Fibroblast of lung (primary cell): ENCODE measurements around the gene CILP. TPM values are rescaled to one million over a fixed set of nuclear protein-coding genes. Genes with fewer than 3 reads are reported as not detected.

Experiments
- DNase-seq, 2 donors: peaks; one replicate each; pipeline versions ENCODE4 v3.0.0 to v3.0.0-alpha.2; 2010; ENCODE audit warnings: low read depth in 2 of 2
- H2AFZ ChIP-seq: 2 replicates; pipeline ENCODE4 v1.5.1; 2012; ENCODE audit warnings: low read length, control low read depth, inconsistent platforms
- H3K27ac ChIP-seq: 2 replicates; pipeline ENCODE4 v1.5.1; 2011; ENCODE audit warnings: low read length, control low read depth; ENCODE audit not compliant: insufficient read depth
- H3K27me3 ChIP-seq: 2 replicates; pipeline ENCODE4 v1.5.1; 2011; ENCODE audit warnings: mild to moderate bottlenecking, low read length; ENCODE audit not compliant: control insufficient read depth, insufficient read depth
- H3K36me3 ChIP-seq: 2 replicates; pipeline ENCODE4 v1.5.1; 2011; ENCODE audit warnings: low read length; ENCODE audit not compliant: control insufficient read depth, insufficient read depth
- H3K4me1 ChIP-seq: 2 replicates; pipeline ENCODE4 v1.5.1; 2011; ENCODE audit warnings: low read length; ENCODE audit not compliant: control insufficient read depth, insufficient read depth; ENCODE audit errors: extremely low read depth
- H3K4me2 ChIP-seq: 2 replicates; pipeline ENCODE4 v1.5.1; 2011; ENCODE audit warnings: low read length, control low read depth; ENCODE audit not compliant: insufficient read depth; ENCODE audit errors: extremely low read depth
- H3K4me3 ChIP-seq, 4 experiments: fragments of 200-600 bp in 1 of 4; sonication (generic) in 1 of 4; replicated peaks in 1 of 4; 2 replicates each; pipeline ENCODE4 v1.5.1; 2011 to 2016; ENCODE audit warnings: low read length in 4 of 4, low read depth in 3 of 4, mild to moderate bottlenecking in 3 of 4, control low read depth in 2 of 4, inconsistent platforms in 1 of 4, mixed read lengths in 1 of 4; ENCODE audit not compliant: insufficient read depth in 1 of 4; ENCODE audit errors: control extremely low read depth in 1 of 4
- H3K79me2 ChIP-seq: 2 replicates; pipeline ENCODE4 v1.5.1; 2012; ENCODE audit warnings: mild to moderate bottlenecking, low read length, inconsistent platforms; ENCODE audit not compliant: control insufficient read depth, insufficient read depth
- H3K9ac ChIP-seq: 2 replicates; pipeline ENCODE4 v1.5.1; 2011; ENCODE audit warnings: mild to moderate bottlenecking, low read length, control low read depth; ENCODE audit not compliant: insufficient read depth
- H3K9me3 ChIP-seq: 2 replicates; pipeline ENCODE4 v1.5.1; 2012; ENCODE audit warnings: low read depth, low read length; ENCODE audit not compliant: control insufficient read depth, insufficient read depth
- H4K20me1 ChIP-seq: 2 replicates; pipeline ENCODE4 v1.5.1; 2011; ENCODE audit warnings: low read length; ENCODE audit not compliant: control insufficient read depth, insufficient read depth; ENCODE audit errors: extremely low read depth
- EZH2 ChIP-seq: IDR thresholded peaks from 2 replicates; pipeline ENCODE4 v1.5.1; 2012; ENCODE audit warnings: low read length, control low read depth, mild to moderate bottlenecking; ENCODE audit errors: missing control alignments
- polyA plus RNA-seq, 2 donors: library from polyadenylated mRNA; depleted of rRNA in 1 of 2; stranded (reverse) in 1 of 2; unstranded in 1 of 2; fragments of >200 nt; gene quantifications; 2 replicates each; pipeline ENCODE4 v1.2.1, GENCODE V29; 2011 to 2012; ENCODE audit warnings: missing spikeins in 1 of 2
- total RNA-seq: library from RNA; depleted of rRNA; stranded (reverse); fragments of >200 nt; gene quantifications from 2 replicates; pipeline ENCODE4 v1.2.1, GENCODE V29; 2014
- TF ChIP-seq, protein P1 (sequence below), 2 donors: IDR thresholded peaks in 1 of 2; conservative IDR thresholded peaks in 1 of 2; 1 replicate in 1 of 2; 2 replicates in 1 of 2; pipeline ENCODE4 v1.5.1; 2011 to 2012; ENCODE audit warnings: low read length in 2 of 2, control low read depth in 1 of 2, inconsistent platforms in 1 of 2, low read depth in 1 of 2, mild to moderate bottlenecking in 1 of 2

Gene CILP
- total and polyA plus RNA-seq, 2 donors (not counting 1 experiment from before 2014, with no cell fraction given): 0.06 to 0.17 TPM

DNA sequence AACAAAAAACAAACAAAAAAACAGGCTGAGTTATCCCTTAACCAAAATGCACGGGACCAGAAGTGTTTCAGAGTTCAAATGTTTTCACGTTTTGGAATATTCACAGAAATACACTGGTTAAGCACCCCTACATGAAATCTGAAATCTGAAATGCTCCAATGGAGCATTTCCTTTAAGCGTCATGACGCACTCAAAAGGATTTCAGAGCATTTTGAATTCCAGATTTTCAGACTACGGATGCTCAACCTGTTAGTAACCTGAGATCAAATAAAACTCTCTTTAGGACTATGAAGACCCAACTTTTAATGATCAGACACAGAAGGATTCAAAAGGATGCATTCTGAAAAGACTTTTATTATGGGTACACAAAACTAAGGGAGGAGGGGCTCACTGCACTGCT lies 35.8 kb downstream of the CILP start:
- H3K4me2 ChIP-seq: no peak overlapping the region
- no peaks in the 10 kb centered on the region for H3K9me3 ChIP-seq
- H3K27ac ChIP-seq: no peak overlapping the region
- H3K9ac ChIP-seq: no peak overlapping the region
- no peak for TF ChIP-seq EZH2
- TF ChIP-seq, protein P1, sequence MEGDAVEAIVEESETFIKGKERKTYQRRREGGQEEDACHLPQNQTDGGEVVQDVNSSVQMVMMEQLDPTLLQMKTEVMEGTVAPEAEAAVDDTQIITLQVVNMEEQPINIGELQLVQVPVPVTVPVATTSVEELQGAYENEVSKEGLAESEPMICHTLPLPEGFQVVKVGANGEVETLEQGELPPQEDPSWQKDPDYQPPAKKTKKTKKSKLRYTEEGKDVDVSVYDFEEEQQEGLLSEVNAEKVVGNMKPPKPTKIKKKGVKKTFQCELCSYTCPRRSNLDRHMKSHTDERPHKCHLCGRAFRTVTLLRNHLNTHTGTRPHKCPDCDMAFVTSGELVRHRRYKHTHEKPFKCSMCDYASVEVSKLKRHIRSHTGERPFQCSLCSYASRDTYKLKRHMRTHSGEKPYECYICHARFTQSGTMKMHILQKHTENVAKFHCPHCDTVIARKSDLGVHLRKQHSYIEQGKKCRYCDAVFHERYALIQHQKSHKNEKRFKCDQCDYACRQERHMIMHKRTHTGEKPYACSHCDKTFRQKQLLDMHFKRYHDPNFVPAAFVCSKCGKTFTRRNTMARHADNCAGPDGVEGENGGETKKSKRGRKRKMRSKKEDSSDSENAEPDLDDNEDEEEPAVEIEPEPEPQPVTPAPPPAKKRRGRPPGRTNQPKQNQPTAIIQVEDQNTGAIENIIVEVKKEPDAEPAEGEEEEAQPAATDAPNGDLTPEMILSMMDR (conservative IDR thresholded peaks at IDR 0.05 in 1 of 2, IDR thresholded peaks at IDR 0.05 in 1 of 2; ENCODE audit: low read depth in 1 of 2, low read length in 2 of 2): no peak
- no peak overlapping the region for H2AFZ ChIP-seq
- no peaks in the 10 kb centered on the region for H3K27me3 ChIP-seq
- no peaks in the 10 kb centered on the region for H3K4me1 ChIP-seq
- H3K36me3 ChIP-seq: peaks cover 5% of the 10 kb centered on the region
- H3K79me2 ChIP-seq: peaks cover 13% of the 10 kb centered on the region
- DNase-seq: no peak
- H3K4me3 ChIP-seq: no peak overlapping the region
- H4K20me1 ChIP-seq: no peaks in the 10 kb centered on the region

DNA sequence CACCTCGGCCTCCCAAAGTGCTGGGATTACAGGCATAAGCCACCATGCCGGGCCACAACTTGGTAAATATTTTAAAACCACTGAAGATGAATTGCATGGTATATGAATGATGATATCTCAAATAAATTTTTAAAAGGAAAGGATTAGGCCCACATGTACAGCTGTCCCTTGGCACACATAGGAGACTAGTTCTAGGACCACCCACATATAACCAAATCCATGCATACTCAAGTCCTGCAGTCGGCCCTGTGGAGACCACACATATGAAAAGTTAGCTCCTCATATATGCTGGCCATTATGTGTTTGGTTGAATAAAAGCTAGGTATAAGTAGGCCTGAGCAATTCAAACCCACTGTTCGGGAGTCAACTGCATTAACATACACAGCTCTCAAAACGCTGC lies 36.8 kb downstream of the CILP start:
- DNase-seq: no peak
- no peaks in the 10 kb centered on the region for H3K4me1 ChIP-seq
- H3K4me2 ChIP-seq: no peak overlapping the region
- H3K27me3 ChIP-seq: no peaks in the 10 kb centered on the region
- peaks cover 5% of the 10 kb centered on the region for H3K79me2 ChIP-seq
- no peak overlapping the region for H3K9ac ChIP-seq
- no peak for TF ChIP-seq EZH2
- TF ChIP-seq, protein P1 (conservative IDR thresholded peaks at IDR 0.05 in 1 of 2, IDR thresholded peaks at IDR 0.05 in 1 of 2; ENCODE audit: low read depth in 1 of 2, low read length in 2 of 2): no peak
- peaks cover 5% of the 10 kb centered on the region for H3K36me3 ChIP-seq
- H2AFZ ChIP-seq: no peak overlapping the region
- H4K20me1 ChIP-seq: no peaks in the 10 kb centered on the region
- no peak overlapping the region for H3K27ac ChIP-seq
- H3K9me3 ChIP-seq: no peaks in the 10 kb centered on the region
- no peak overlapping the region for H3K4me3 ChIP-seq

DNA sequence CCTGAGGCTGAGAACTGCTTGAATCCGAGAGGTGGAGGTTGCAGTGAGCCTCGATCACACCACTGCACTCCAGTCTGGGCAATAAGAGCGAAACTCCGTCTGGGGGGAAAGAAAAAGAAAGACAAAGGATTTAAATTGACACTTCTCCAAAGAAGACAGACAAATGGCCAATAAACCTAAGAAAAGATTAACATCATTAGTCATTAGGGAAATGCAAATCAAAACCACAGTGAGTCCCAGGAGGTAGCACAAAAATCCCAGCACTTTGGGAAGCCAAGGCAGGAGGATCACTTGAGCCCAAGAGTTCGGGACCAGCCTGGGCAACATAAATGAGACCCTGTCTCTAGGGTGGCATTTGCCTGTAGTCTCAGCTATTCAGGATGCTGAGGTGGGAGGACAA lies 38.7 kb downstream of the CILP start:
- H3K27me3 ChIP-seq: no peaks in the 10 kb centered on the region
- no peaks in the 10 kb centered on the region for H3K9me3 ChIP-seq
- DNase-seq: no peak
- no peak overlapping the region for H2AFZ ChIP-seq
- peaks cover 4% of the 10 kb centered on the region for H3K36me3 ChIP-seq
- TF ChIP-seq, protein P1 (conservative IDR thresholded peaks at IDR 0.05 in 1 of 2, IDR thresholded peaks at IDR 0.05 in 1 of 2; ENCODE audit: low read depth in 1 of 2, low read length in 2 of 2): no peak
- TF ChIP-seq EZH2: no peak
- no peak overlapping the region for H3K4me2 ChIP-seq
- no peaks in the 10 kb centered on the region for H3K4me1 ChIP-seq
- H3K9ac ChIP-seq: no peak overlapping the region
- H4K20me1 ChIP-seq: no peaks in the 10 kb centered on the region
- no peak overlapping the region for H3K27ac ChIP-seq
- H3K4me3 ChIP-seq: no peak overlapping the region
- H3K79me2 ChIP-seq: peaks cover 3% of the 10 kb centered on the region
